Transverse colon (tissue), 4 donors: ENCODE measurements around the gene GRIP2. TPM values are rescaled to one million over a fixed set of nuclear protein-coding genes. Genes with fewer than 3 reads are reported as not detected.

Source experiments
- DNase-seq: peaks from one replicate; pipeline ENCODE4 v3.0.0-alpha.2; 2019
- H3K27ac ChIP-seq, 4 donors: fragments of 200-600 bp; sonication (generic); 2 replicates each; pipeline ENCODE4 v1.5.1; 2016 to 2018; ENCODE audit warnings: inconsistent platforms in 4 of 4
- H3K27me3 ChIP-seq: fragments of 200-600 bp; sonication (generic); 2 replicates; pipeline ENCODE4 v1.5.1; 2017; ENCODE audit warnings: inconsistent platforms
- H3K36me3 ChIP-seq, 4 donors: fragments of 200-600 bp; sonication (generic); 2 replicates each; pipeline ENCODE4 v1.5.1; 2017 to 2019; ENCODE audit warnings: inconsistent platforms in 4 of 4
- H3K4me1 ChIP-seq, 4 donors: fragments of 200-600 bp; sonication (generic); 2 replicates each; pipeline ENCODE4 v1.5.1; 2017 to 2020; ENCODE audit warnings: inconsistent platforms in 4 of 4
- H3K4me3 ChIP-seq, 4 donors: fragments of 200-600 bp; sonication (generic); 1 replicate in 1 of 4; 2 replicates in 3 of 4; pipeline versions ENCODE4 v1.5.1 to v1.6.1; 2017 to 2019; ENCODE audit warnings: inconsistent platforms in 4 of 4
- H3K9me3 ChIP-seq, 2 donors: fragments of 200-600 bp; sonication (generic); 2 replicates each; pipeline ENCODE4 v1.5.1; 2017 to 2019; ENCODE audit warnings: inconsistent platforms in 2 of 2
- EP300 ChIP-seq: sonication (generic); formaldehyde crosslinking; IDR thresholded peaks from one replicate; pipeline ENCODE4 v1.6.1; 2017; ENCODE audit warnings: antibody characterized with exemption, low read depth
- POLR2A ChIP-seq: fragments of 450-650 bp; IDR thresholded peaks from one replicate; pipeline ENCODE4 v1.6.1; 2016; ENCODE audit warnings: antibody characterized with exemption, mild to moderate bottlenecking, moderate library complexity
- POLR2AphosphoS5 ChIP-seq, 3 donors: sonication (generic); formaldehyde crosslinking; IDR thresholded peaks; one replicate each; pipeline ENCODE4 v1.6.1; 2016; ENCODE audit warnings: antibody characterized with exemption in 3 of 3
- WGBS, 2 donors: methylation state at CpG; one replicate each; pipeline ENCODE4 v1.1.5; 2018; ENCODE audit warnings: low coverage in 1 of 2; 5-methylcytosine and 5-hydroxymethylcytosine counted together
- in situ Hi-C, 4 donors: fragments of 200-750 bp; cut with MboI; loops; one replicate each; pipeline versions ENCODE4 v1.15.0 to v1.15.1; 2017; ENCODE audit warnings: low sequenced_read_pairs in 3 of 4, low pct_ligation_motif_present in 1 of 4, low pct_unique_long_range_greater_than_20kb in 1 of 4
- intact Hi-C: fragments of 100-400 bp; cut with DNase I; formaldehyde crosslinking; loops from one replicate; pipeline ENCODE4 v1.15.1; 2023; ENCODE audit warnings: low total_unique reads
- total RNA-seq, 4 donors: library from RNA; depleted of rRNA; stranded (reverse); fragments of >200 nt; gene quantifications; one replicate each; pipeline ENCODE4 v1.1.0, GENCODE V29; 2016
- TF ChIP-seq, protein P1 (sequence below), 5 experiments: fragments of 200-600 bp in 3 of 5; fragments of 450-650 bp in 2 of 5; sonication (generic) in 3 of 5; IDR thresholded peaks; 1 replicate in 2 of 5; 2 replicates in 3 of 5; pipeline ENCODE4 v1.5.1; 2016 to 2017; ENCODE audit warnings: antibody characterized with exemption in 5 of 5, inconsistent platforms in 3 of 5, mild to moderate bottlenecking in 2 of 5, moderate library complexity in 1 of 5

The GRIP2 gene
- total RNA-seq, 4 donors from 2014 or later, result 0.27 to 0.40 TPM; not detected in 2

DNA sequence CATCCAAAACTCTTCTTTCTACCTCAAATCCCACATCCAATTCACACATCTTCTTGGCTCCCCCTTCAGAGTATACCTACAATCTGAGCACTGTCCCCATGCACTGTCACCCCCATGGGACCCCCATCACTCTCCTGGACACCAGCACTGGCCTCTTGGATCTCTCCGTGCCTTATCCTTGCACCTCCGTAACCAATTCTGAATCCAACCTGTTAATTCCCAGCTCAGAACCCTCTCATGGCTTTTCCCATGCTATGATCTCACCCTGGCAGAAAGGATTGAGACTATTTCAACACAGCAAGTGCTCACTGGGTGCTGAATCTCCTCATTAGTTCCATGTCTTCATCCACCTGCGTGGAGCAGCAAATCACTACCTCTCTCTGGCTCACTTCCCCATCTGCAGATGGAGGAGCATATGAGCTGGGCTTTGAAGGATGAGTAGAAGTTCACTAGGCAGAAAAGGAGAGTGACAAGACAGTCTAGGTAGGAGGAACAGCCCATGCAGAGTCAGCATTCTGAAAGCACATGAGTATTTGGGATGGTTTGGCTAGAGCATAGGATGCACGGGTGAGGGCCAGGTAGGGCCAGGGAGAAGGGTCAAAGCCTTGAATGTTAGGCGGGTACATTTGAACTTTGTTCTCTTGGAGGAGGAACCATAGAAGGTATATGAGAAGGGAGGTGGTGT is 89.1 kb downstream of the GRIP2 start:
- no peaks in the 10 kb centered on the region for H3K9me3 ChIP-seq
- no peak overlapping the region for H3K4me3 ChIP-seq
- H3K36me3 ChIP-seq, result no peaks in the 10 kb centered on the region
- WGBS, 2 donors, result 93 to 95% methylated on average over 2 to 5 of the region's 5 CpGs
- H3K4me1 ChIP-seq, result peaks cover 11 to 29% (median 20%) of the 10 kb centered on the region in 4 donors
- H3K27ac ChIP-seq, result no peak overlapping the region
- intact Hi-C loops, result no loop called here
- DNase-seq, result no peak
- in situ Hi-C loops, result loop anchor here in 1 of 4 donors (25.0 kb wide), 1 partner anchor 564 kb away; the partner anchor contains the start of gene WNT7A
- H3K27me3 ChIP-seq, result no peaks in the 10 kb centered on the region
- TF ChIP-seq POLR2AphosphoS5 (IDR thresholded peaks at IDR 0.05), result no peak
- no peak for TF ChIP-seq POLR2A
- no peak for TF ChIP-seq EP300
- TF ChIP-seq, protein P1, sequence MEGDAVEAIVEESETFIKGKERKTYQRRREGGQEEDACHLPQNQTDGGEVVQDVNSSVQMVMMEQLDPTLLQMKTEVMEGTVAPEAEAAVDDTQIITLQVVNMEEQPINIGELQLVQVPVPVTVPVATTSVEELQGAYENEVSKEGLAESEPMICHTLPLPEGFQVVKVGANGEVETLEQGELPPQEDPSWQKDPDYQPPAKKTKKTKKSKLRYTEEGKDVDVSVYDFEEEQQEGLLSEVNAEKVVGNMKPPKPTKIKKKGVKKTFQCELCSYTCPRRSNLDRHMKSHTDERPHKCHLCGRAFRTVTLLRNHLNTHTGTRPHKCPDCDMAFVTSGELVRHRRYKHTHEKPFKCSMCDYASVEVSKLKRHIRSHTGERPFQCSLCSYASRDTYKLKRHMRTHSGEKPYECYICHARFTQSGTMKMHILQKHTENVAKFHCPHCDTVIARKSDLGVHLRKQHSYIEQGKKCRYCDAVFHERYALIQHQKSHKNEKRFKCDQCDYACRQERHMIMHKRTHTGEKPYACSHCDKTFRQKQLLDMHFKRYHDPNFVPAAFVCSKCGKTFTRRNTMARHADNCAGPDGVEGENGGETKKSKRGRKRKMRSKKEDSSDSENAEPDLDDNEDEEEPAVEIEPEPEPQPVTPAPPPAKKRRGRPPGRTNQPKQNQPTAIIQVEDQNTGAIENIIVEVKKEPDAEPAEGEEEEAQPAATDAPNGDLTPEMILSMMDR (IDR thresholded peaks at IDR 0.05), result no peak

DNA sequence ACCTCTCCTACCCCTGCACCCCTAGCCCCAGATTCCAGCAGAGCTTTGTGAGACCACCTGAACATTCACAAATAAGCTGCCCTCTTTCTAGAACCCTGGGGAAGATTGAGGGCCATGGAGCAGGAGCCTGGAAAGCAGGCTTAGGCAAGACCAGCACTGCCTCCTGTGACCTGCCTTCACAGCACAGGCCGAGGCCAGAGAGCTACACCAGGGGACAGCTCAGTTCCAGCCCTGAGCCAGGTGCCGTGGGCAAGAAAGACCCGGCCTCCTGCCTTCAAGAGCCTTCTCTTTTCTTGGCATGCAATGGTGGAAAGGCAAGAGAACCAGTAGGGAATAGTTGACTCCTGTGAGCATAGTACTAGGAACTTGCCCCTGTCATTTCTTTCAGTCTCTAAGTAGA is 89.6 kb downstream of the GRIP2 start:
- DNase-seq, result no peak
- H3K9me3 ChIP-seq, result no peaks in the 10 kb centered on the region
- WGBS, 2 donors, result 93 to 100% methylated on average over 2 to 3 of the region's 3 CpGs
- in situ Hi-C loops (loop anchor here in 1 of 4 donors (25.0 kb wide), 1 partner anchor 563 kb away; the partner anchor contains the start of gene WNT7A), intact Hi-C loops (no loop called here)
- H3K27me3 ChIP-seq, result no peaks in the 10 kb centered on the region
- H3K36me3 ChIP-seq, result no peaks in the 10 kb centered on the region
- TF ChIP-seq POLR2AphosphoS5 (IDR thresholded peaks at IDR 0.05) (no peak), EP300 (no peak), POLR2A (no peak)
- TF ChIP-seq, protein P1 (IDR thresholded peaks at IDR 0.05), result no peak
- no peak overlapping the region for H3K27ac ChIP-seq
- H3K4me3 ChIP-seq, result no peak overlapping the region
- peaks cover 11 to 29% (median 20%) of the 10 kb centered on the region in 4 donors for H3K4me1 ChIP-seq

DNA sequence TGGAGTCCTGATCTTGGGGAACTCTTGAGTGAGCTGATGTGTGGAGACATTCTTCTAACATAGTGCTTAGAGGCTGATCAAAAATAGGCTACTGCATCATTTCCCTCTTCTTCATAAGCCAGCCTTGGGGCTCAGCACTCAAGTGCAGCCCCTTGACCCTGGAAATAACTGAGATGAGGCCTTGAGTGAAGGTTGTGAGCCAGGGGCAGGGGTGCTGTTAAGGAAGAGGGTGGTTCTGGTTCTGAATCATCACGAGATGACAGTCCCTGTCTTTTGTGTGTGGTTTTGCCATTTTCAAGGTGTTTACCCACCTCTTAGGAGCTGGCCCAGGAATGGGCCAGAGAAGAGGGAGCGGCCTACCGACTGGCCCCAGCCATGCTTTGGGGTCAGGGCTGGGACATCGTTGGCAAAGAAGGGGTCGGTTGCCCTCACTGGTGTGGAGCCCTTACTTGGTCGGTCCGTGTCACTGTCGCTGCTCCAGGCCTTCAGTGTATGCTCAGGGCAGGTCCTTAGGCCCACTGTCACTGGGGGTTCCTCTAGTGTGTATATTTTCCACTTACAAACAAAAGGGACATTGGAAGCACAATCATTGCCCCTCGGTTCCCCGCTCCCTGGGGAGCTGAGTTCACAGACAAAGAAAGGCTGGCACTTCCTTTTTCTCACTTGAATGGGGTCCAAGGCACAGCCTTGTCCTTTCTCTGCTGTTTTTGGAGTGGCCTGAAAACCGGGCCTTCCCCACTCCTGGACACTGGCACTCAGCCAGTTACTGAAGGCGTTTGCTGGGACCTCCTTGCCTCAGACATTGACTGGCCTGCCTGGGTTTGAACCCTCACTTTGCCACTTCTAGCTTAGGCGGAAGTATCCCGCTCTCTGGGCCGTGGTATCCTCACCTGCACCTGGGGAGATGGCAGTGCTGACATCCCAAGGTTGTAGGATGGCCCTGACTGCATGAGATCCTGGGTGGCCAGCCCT is 91.1 kb downstream of the GRIP2 start:
- in situ Hi-C loops, result no loop called here
- no peak overlapping the region for H3K4me3 ChIP-seq

More for the DNA sequence above, 91.1 kb downstream of the GRIP2 start:
- WGBS, 2 donors, result 86% methylated on average over 15 of the region's 15 CpGs; no CpG with 5 or more reads in 1 of the 2 donors
- intact Hi-C loops, result no loop called here
- Histone ChIP-seq H3K27me3 (no peaks in the 10 kb centered on the region), H3K27ac (no peak overlapping the region), H3K4me1 (peaks cover 11 to 25% (median 18%) of the 10 kb centered on the region in 4 donors), H3K36me3 (no peaks in the 10 kb centered on the region), H3K9me3 (no peaks in the 10 kb centered on the region)
- TF ChIP-seq EP300 (no peak), POLR2AphosphoS5 (IDR thresholded peaks at IDR 0.05) (no peak), POLR2A (no peak)
- TF ChIP-seq, protein P1 (IDR thresholded peaks at IDR 0.05), result no peak
- DNase-seq, result no peak
